T-helper 2 cell treated with Interferon-gamma antibody and Interleukin-4, amounts not matched to agents 5 μg/mL and 100 μg/mL, for 36 hours (primary cell): Measurements from ENCODE around the gene DHX29.

ENCODE experiments used
- DNase-seq: peaks from one replicate; pipeline ENCODE4 v3.0.0; 2021; ENCODE audit warnings: low spot score
- H3K27ac Mint-ChIP-seq: one replicate; pipeline ENCODE4 v1.8.0; 2021; ENCODE audit warnings: mild to moderate bottlenecking, mixed read lengths
- H3K27me3 Mint-ChIP-seq: one replicate; pipeline ENCODE4 v1.8.0; 2021; ENCODE audit warnings: low read depth, mixed read lengths
- H3K36me3 Mint-ChIP-seq: one replicate; pipeline ENCODE4 v1.8.0; 2021; ENCODE audit warnings: low read depth, mixed read lengths
- H3K4me1 Mint-ChIP-seq: one replicate; pipeline ENCODE4 v1.8.0; 2021; ENCODE audit warnings: low read depth, mixed read lengths
- H3K4me3 Mint-ChIP-seq: one replicate; pipeline ENCODE4 v1.8.0; 2022; ENCODE audit warnings: mild to moderate bottlenecking, moderate library complexity, mixed read lengths
- H3K9me3 Mint-ChIP-seq: one replicate; pipeline ENCODE4 v1.8.0; 2021; ENCODE audit warnings: mixed read lengths

The DHX29 gene, protein sequence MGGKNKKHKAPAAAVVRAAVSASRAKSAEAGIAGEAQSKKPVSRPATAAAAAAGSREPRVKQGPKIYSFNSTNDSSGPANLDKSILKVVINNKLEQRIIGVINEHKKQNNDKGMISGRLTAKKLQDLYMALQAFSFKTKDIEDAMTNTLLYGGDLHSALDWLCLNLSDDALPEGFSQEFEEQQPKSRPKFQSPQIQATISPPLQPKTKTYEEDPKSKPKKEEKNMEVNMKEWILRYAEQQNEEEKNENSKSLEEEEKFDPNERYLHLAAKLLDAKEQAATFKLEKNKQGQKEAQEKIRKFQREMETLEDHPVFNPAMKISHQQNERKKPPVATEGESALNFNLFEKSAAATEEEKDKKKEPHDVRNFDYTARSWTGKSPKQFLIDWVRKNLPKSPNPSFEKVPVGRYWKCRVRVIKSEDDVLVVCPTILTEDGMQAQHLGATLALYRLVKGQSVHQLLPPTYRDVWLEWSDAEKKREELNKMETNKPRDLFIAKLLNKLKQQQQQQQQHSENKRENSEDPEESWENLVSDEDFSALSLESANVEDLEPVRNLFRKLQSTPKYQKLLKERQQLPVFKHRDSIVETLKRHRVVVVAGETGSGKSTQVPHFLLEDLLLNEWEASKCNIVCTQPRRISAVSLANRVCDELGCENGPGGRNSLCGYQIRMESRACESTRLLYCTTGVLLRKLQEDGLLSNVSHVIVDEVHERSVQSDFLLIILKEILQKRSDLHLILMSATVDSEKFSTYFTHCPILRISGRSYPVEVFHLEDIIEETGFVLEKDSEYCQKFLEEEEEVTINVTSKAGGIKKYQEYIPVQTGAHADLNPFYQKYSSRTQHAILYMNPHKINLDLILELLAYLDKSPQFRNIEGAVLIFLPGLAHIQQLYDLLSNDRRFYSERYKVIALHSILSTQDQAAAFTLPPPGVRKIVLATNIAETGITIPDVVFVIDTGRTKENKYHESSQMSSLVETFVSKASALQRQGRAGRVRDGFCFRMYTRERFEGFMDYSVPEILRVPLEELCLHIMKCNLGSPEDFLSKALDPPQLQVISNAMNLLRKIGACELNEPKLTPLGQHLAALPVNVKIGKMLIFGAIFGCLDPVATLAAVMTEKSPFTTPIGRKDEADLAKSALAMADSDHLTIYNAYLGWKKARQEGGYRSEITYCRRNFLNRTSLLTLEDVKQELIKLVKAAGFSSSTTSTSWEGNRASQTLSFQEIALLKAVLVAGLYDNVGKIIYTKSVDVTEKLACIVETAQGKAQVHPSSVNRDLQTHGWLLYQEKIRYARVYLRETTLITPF (N-terminal part only)

DNA sequence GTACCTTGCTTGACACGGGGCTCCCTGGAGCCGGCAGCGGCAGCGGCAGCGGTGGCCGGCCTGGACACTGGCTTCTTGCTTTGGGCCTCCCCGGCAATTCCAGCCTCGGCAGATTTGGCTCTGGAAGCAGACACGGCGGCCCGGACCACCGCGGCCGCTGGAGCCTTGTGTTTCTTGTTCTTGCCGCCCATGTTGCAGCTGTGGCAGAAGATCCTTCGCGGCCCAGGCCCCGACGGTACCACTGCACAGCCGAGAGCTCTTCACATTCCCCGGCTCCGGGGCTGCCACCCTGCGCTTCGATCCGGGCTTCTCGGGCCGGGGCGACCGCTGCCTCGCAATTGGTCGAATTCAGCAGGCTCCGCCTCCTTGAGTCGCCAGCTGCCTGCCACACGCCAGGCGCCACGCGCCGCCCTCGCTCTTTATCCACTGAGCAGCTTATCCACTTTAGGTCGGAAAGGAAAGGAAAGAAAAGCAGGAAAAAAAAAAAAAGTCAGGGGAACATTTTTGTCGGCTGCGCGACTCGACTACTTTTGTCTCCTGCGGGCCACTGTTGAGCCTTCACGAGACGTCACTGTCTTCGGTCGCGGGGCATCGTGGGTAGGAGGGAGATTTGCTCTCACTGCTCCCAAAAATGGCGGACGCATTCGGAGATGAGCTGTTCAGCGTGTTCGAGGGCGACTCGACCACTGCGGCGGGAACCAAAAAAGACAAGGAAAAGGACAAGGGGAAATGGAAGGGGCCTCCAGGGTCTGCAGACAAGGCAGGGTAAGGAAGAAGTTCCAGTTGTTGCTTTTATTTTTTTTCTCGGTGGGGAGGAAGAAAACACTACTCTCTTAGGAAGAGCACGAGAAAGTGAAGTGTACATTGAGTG, at the start of gene DHX29, which contains the start of gene MTREX:
TSS of gene DHX29 (minus strand) at position 312 of the 871 bp plus-strand sequence. CDS start at position 191, 121 bp downstream.
TSS of gene MTREX (plus strand) at position 607 of the 871 bp plus-strand sequence. CDS start at position 632, 25 bp downstream.
- Mint-ChIP-seq H3K4me1 (peaks cover 17% of the 10 kb centered on the region), H3K36me3 (peaks cover 19% of the 10 kb centered on the region), H3K27ac (no peak within 1 kb of the TSS), H3K9me3 (no peaks in the 10 kb centered on the region), H3K27me3 (no peaks in the 10 kb centered on the region), H3K4me3 (no peak within 1 kb of the TSS)
- peak; percentile 90 for DNase-seq

DNA sequence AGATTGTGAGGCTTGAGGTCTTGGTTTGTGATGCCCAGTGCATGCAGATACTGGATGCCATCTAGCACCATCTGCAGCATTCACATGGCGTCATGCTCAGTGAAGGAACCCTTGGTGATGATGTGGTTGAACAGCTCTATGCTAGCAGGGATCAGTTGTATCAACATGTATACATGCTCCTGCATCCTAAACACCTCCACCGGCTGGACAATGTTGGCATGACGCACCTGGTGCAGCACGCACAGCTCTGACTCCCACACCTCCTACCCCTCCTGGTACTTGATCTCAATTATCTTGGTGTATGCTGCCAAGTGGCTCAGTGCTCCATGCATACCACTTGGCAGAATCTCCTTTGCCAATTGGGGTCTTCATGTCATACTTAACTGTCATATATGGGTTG, 49.4 kb upstream of the DHX29 start:
- no peak overlapping the region for H3K4me3 Mint-ChIP-seq
- DNase-seq = no peak
- peaks cover 54% of the 10 kb centered on the region for H3K36me3 Mint-ChIP-seq

DNA sequence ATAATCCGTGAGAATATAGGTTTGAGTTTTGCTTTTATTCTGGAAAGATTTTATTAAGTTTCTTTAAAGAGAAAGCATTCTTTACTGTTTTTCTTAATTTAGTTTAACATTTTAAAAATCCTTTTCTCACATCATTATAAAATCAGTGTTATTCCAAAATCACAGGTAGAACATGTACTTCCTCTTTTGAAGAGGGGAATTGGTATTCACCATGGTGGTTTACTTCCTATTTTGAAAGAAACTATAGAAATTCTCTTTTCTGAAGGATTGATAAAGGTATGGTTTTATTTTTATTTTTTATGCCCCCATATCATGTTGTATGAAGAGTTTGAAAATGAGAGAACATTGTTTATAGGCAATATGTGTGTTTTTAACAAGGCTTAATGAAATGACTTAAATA, 43.3 kb upstream of the DHX29 start:
- H3K36me3 Mint-ChIP-seq = peaks cover 66% of the 10 kb centered on the region
- peaks cover 2% of the 10 kb centered on the region for H3K4me1 Mint-ChIP-seq
- H3K9me3 Mint-ChIP-seq = no peaks in the 10 kb centered on the region
- H3K27me3 Mint-ChIP-seq = no peaks in the 10 kb centered on the region
- no peak overlapping the region for H3K4me3 Mint-ChIP-seq
- DNase-seq = no peak
- H3K27ac Mint-ChIP-seq = no peak overlapping the region

More for the DNA sequence above, 49.4 kb upstream of the DHX29 start:
- no peaks in the 10 kb centered on the region for H3K27me3 Mint-ChIP-seq
- H3K27ac Mint-ChIP-seq = no peak overlapping the region
- H3K4me1 Mint-ChIP-seq = peaks cover 5% of the 10 kb centered on the region
- no peaks in the 10 kb centered on the region for H3K9me3 Mint-ChIP-seq

DNA sequence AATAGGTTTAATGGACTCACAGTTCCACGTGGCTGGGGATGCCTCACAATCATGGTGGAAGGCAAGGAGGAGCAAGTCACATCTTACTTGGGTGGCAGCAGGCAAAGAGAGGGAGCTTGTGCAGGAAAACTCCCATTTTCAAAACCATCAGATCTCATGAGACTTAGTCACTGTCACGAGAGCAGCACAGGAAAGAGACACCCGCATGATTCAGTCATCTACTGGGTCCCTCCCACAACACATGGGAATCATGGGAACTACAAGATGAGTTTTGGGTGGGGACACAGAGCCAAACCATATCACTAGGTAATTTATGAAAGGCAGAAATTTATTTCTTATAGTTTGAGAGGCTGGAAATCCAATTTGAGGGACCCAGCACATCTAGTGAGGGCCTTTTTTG, 40.3 kb upstream of the DHX29 start:
- DNase-seq = no peak
- Mint-ChIP-seq H3K4me3 (no peak overlapping the region), H3K9me3 (no peaks in the 10 kb centered on the region), H3K27me3 (no peaks in the 10 kb centered on the region), H3K27ac (no peak overlapping the region), H3K4me1 (peaks cover 2% of the 10 kb centered on the region), H3K36me3 (peaks cover 69% of the 10 kb centered on the region)

DNA sequence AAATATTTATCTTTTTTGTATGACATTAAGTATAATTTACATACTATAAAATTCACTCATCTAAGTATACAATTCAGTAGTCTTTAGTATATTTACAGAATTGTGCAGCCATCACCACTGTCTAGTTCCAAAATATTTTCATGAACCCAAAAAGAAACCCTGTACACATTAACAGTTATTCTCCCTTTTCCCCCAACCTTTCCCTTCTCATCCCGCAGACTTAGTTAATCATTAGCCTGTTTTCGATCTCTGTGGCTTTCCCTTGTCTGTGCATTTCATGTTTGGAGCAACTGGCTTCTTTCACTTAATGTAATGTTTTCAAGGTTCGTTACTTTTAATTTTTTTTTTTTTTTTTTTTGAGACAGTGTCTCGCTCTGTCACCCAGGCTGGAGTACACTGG, 37.8 kb upstream of the DHX29 start:
- no peak overlapping the region for H3K4me3 Mint-ChIP-seq
- H3K27me3 Mint-ChIP-seq = no peaks in the 10 kb centered on the region
- peaks cover 2% of the 10 kb centered on the region for H3K4me1 Mint-ChIP-seq
- no peaks in the 10 kb centered on the region for H3K9me3 Mint-ChIP-seq
- H3K27ac Mint-ChIP-seq = no peak overlapping the region
- no peak for DNase-seq
- peaks cover 65% of the 10 kb centered on the region for H3K36me3 Mint-ChIP-seq

DNA sequence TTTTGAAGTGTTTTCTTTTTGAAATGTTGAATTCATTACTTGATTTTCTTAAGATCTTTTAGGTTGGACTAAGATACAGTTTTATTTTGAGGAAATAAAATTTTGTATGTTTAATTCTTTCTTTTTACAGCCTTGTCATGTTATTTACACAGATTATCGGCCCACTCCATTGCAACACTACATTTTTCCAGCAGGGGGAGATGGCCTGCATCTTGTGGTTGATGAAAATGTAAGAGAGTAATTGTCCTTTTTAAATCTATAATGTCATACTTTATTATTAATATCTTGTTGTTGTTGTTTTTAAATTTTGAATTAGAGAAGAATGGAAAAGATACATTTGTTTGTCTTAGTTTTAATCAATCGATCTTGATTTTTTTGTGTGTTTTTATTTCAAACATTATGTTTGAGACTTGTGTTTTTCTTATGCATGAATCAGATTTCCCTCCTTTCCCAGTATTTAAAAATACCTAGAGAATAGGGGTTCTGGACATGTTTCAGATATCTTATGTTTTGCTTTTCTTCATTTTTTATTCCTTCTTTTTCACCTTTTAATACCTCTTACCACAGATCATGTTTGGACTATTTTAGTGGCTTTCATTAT, 37.0 kb upstream of the DHX29 start:
- no peaks in the 10 kb centered on the region for H3K27me3 Mint-ChIP-seq
- peaks cover 2% of the 10 kb centered on the region for H3K4me1 Mint-ChIP-seq
- peak overlapping the region; percentile 66 for H3K27ac Mint-ChIP-seq
- no peak overlapping the region for H3K4me3 Mint-ChIP-seq
- H3K36me3 Mint-ChIP-seq = peaks cover 59% of the 10 kb centered on the region
- no peaks in the 10 kb centered on the region for H3K9me3 Mint-ChIP-seq
- peak; percentile 39 for DNase-seq

DNA sequence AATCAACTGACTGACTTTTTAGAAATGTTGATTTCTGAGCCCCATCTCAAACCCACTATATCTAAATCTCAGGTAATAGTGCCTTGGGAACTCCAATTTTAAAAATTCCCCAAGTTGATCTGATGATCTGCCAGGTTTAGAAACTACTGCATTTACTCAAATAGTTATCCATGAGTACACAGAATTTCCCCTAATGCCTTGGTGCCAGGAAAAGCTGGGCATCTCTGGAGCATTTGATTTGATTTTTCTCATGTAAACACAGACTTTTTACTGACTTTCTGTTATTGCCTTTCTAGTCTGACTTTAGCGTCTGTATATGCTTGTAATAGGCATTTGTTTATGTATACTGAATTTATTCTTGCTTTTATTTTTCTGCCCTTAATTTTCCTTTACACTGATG, 36.1 kb upstream of the DHX29 start:
- Mint-ChIP-seq H3K4me3 (no peak overlapping the region), H3K9me3 (no peaks in the 10 kb centered on the region), H3K36me3 (peaks cover 58% of the 10 kb centered on the region), H3K4me1 (peaks cover 8% of the 10 kb centered on the region), H3K27me3 (no peaks in the 10 kb centered on the region), H3K27ac (no peak overlapping the region)
- no peak for DNase-seq

DNA sequence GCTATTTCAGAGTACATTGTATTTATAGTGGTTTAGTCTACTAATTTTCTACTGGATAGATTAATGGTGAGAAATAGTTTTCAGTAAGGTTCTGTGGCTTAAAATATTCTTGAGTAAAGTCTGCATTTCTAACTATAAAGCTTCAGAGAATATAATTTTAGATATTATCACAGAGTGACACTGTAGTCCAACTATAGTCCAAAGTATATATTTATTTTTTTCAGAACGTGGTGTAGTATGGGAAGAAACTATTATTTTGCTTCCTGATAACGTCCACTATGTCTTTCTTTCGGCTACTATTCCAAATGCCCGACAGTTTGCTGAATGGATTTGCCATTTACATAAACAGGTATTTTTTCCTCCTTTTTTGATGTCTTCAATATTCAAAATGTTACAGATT, 35.6 kb upstream of the DHX29 start:
- Mint-ChIP-seq H3K27ac (no peak overlapping the region), H3K9me3 (no peaks in the 10 kb centered on the region), H3K36me3 (peaks cover 59% of the 10 kb centered on the region), H3K4me3 (no peak overlapping the region), H3K27me3 (no peaks in the 10 kb centered on the region), H3K4me1 (peaks cover 13% of the 10 kb centered on the region)
- no peak for DNase-seq

DNA sequence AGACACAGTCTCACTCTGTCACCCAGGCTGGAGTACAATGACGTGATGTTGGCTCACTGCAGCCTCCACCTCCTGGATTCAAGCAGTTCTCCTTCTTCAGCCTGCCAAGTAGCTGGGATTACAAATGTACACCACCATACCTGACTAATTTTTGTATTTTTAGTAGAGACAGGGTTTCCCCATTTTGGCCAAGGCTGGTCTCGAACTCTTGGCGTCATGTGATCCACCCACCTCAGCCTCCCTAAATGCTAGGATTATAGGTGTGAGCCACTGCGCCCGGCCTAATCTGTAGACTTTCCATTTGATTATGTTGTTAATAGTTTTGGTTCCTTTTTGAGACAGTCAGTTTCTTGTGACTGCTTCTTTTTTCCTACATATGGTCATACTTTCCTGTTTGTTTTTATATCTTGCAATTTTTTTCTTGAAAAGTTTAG, 31.3 kb upstream of the DHX29 start:
- peak; percentile 69 for DNase-seq
- peak overlapping the region; percentile 11 for H3K4me3 Mint-ChIP-seq
- H3K4me1 Mint-ChIP-seq = peaks cover 19% of the 10 kb centered on the region
- peaks cover 38% of the 10 kb centered on the region for H3K36me3 Mint-ChIP-seq
- H3K9me3 Mint-ChIP-seq = no peaks in the 10 kb centered on the region
- no peaks in the 10 kb centered on the region for H3K27me3 Mint-ChIP-seq
- peak overlapping the region; percentile 41 for H3K27ac Mint-ChIP-seq

DNA sequence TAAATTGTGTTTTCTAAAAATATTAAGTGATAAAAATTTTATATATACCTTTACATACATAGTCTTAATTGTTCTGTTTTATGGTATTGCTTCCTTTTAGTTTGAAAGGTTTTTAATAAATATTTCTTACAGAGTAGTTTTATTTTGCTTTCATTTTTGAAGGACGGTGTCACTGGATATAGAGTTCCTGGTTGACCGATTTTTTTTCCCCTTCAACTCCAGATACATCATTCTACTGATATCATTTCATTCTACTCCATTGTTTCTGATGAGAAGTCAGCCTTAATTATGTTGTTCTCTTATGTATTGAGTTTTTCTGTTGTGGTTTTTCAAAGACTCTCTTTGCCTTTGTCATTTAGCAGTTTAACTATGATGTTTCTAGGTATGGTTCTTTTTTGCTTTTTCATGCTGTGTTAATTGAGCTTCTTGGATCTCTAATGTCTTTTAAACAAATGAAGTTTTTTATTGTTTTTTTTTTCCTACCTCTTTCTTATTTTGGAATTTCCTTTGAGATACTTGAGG, 30.7 kb upstream of the DHX29 start:
- Mint-ChIP-seq H3K9me3 (peaks cover 2% of the 10 kb centered on the region), H3K36me3 (peaks cover 37% of the 10 kb centered on the region), H3K27ac (peak overlapping the region; percentile 54), H3K4me1 (peaks cover 19% of the 10 kb centered on the region), H3K27me3 (no peaks in the 10 kb centered on the region), H3K4me3 (peak overlapping the region; percentile 60)
- DNase-seq = no peak

DNA sequence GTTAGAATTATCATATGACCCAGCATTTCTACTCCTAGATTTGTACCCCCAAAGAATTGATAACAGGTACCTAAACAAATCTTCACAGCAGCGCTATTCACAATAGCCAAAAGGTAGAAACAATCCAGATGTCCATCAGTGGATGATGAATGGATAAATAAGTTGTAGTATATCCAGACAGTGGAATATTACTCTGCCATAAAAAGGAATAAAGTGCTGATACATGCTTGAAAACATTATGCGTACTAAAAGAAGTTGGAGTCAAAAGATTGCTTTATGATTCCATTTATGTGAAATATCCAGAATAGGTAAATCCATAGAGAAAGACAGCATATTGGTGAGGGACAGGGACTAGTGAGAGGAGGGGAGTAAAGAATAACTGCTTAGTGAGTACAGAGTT, 26.3 kb upstream of the DHX29 start:
- H3K4me3 Mint-ChIP-seq = no peak overlapping the region
- H3K36me3 Mint-ChIP-seq = peaks cover 51% of the 10 kb centered on the region
- peaks cover 3% of the 10 kb centered on the region for H3K9me3 Mint-ChIP-seq
- no peaks in the 10 kb centered on the region for H3K27me3 Mint-ChIP-seq
- no peak for DNase-seq
- peaks cover 26% of the 10 kb centered on the region for H3K4me1 Mint-ChIP-seq
- no peak overlapping the region for H3K27ac Mint-ChIP-seq

DNA sequence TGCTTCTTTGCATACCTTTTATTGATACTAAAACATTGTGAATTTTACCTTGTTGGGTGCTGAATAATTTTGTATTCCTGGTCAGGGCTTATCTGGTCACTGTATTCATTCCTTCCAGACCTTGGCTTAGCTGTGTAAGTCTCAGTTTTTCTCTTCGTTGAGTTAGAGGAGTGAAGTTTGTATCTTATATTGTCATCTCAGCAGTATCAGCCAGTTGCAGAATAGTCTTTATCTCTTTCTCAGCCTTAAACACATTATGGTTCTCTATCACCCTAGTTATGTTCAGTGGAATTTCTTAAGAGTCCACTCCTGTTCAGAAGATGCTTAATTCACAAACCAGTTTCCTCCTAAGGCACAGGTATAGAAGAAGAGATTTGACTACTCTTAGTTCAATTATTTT, 25.5 kb upstream of the DHX29 start:
- H3K27ac Mint-ChIP-seq = no peak overlapping the region
- peaks cover 19% of the 10 kb centered on the region for H3K4me1 Mint-ChIP-seq
- H3K9me3 Mint-ChIP-seq = peaks cover 3% of the 10 kb centered on the region
- no peak overlapping the region for H3K4me3 Mint-ChIP-seq
- H3K27me3 Mint-ChIP-seq = no peaks in the 10 kb centered on the region
- H3K36me3 Mint-ChIP-seq = peaks cover 48% of the 10 kb centered on the region
- no peak for DNase-seq
